A673 (cell line): ENCODE data around the gene MT1B. TPM values are rescaled to one million over a fixed set of nuclear protein-coding genes. Genes with fewer than 3 reads are reported as not detected.

ENCODE experiments used
- BruUV-seq: library from RNA; stranded (reverse); fragments of 400-500 nt; replicated peaks from 2 replicates; lab custom pipeline; 2021; lab: Mats Ljungman, UMichigan
- CTCF ChIA-PET: fragments of 300-600 bp; sonication (Branson Sonifier 250); formaldehyde crosslinking; loops from one replicate; lab custom pipeline; 2022; ENCODE audit warnings: antibody characterized with exemption; lab: Charles Lee
- POLR2A ChIA-PET: fragments of 300-600 bp; sonication (Branson Sonifier 250); formaldehyde crosslinking; loops from one replicate; lab custom pipeline; 2022; ENCODE audit warnings: antibody characterized with exemption; ENCODE audit not compliant: low non-redundant PET; lab: Charles Lee
- DNase-seq: peaks from one replicate; pipeline ENCODE4 v3.0.0-alpha.2; 2015; ENCODE audit warnings: low spot score
- H3K27ac ChIP-seq: fragments of 200-600 bp; sonication (generic); 2 replicates; pipeline ENCODE4 v1.5.1; 2016; ENCODE audit warnings: mixed run types, low read depth, mild to moderate bottlenecking, mixed read lengths, antibody characterized with exemption, low read length; ENCODE audit not compliant: poor library complexity, severe bottlenecking
- H3K27me3 ChIP-seq: fragments of 200-600 bp; sonication (generic); replicated peaks from 2 replicates; pipeline ENCODE4 v1.6.1; 2017; ENCODE audit warnings: mixed run types, low read depth, mild to moderate bottlenecking, mixed read lengths, antibody characterized with exemption, low read length; ENCODE audit not compliant: insufficient read depth, poor library complexity
- H3K36me3 ChIP-seq: fragments of 200-600 bp; sonication (generic); 2 replicates; pipeline ENCODE4 v1.6.1; 2016; ENCODE audit warnings: mixed run types, mild to moderate bottlenecking, mixed read lengths, antibody characterized with exemption, low read length; ENCODE audit not compliant: insufficient read depth, poor library complexity, severe bottlenecking
- H3K4me1 ChIP-seq: fragments of 200-600 bp; sonication (generic); 2 replicates; pipeline ENCODE4 v1.6.1; 2017; ENCODE audit warnings: mixed run types, mild to moderate bottlenecking, mixed read lengths, antibody characterized with exemption, low read length; ENCODE audit not compliant: insufficient read depth, poor library complexity, severe bottlenecking
- H3K4me3 ChIP-seq: fragments of 200-600 bp; sonication (generic); 2 replicates; pipeline ENCODE4 v1.5.1; 2016; ENCODE audit warnings: low read depth, mixed run types, mild to moderate bottlenecking, mixed read lengths, low read length; ENCODE audit not compliant: poor library complexity, severe bottlenecking
- H3K9me3 ChIP-seq: fragments of 200-600 bp; sonication (generic); 2 replicates; pipeline ENCODE4 v1.6.1; 2016; ENCODE audit warnings: mixed run types, low read depth, mild to moderate bottlenecking, mixed read lengths, antibody characterized with exemption, low read length; ENCODE audit not compliant: poor library complexity, severe bottlenecking
- CTCF ChIP-seq: fragments of 300-800, 200-600 bp; sonication (generic); conservative IDR thresholded peaks from 2 replicates; pipeline ENCODE4 v1.5.1; 2017; ENCODE audit warnings: low read depth, mild to moderate bottlenecking, antibody characterized with exemption, low read length, moderate library complexity, mixed read lengths
- EZH2 ChIP-seq: fragments of 200-600 bp; sonication (generic); IDR thresholded peaks from 2 replicates; pipeline ENCODE4 v1.6.1; 2017; ENCODE audit warnings: borderline replicate concordance, low read depth, mild to moderate bottlenecking, mixed read lengths, antibody characterized with exemption, low read length; ENCODE audit not compliant: poor library complexity, severe bottlenecking
- intact Hi-C: fragments of 100-400 bp; cut with micrococcal nuclease; formaldehyde crosslinking; loops from one replicate; pipeline ENCODE4 v1.10.0; 2022; ENCODE audit not compliant: unreplicated experiment
- total RNA-seq: library from RNA; stranded (reverse); gene quantifications from 2 replicates; pipeline ENCODE4 v1.2.3, GENCODE V29; 2021

Gene MT1B
- total RNA-seq, 1 experiment from 2014 or later: not detected

GRCh38 chr16:56626685-56627084 is 25.0 kb upstream of the MT1B start:
- peaks cover 7% of the 10 kb centered on the region for H3K27me3 ChIP-seq
- H3K36me3 ChIP-seq: no peaks in the 10 kb centered on the region
- no peak overlapping the region for H3K4me3 ChIP-seq
- POLR2A ChIA-PET: no interaction called here
- intact Hi-C loops: no loop called here
- H3K4me1 ChIP-seq: peaks cover 6% of the 10 kb centered on the region
- H3K27ac ChIP-seq: no peak overlapping the region
- H3K9me3 ChIP-seq: no peaks in the 10 kb centered on the region
- TF ChIP-seq CTCF (no peak), EZH2 (no peak)
- CTCF ChIA-PET: no interaction called here
- DNase-seq: no peak
- BruUV-seq: no TSS peak

- H3K36me3 ChIP-seq: no peaks in the 10 kb centered on the region
- no peak for TF ChIP-seq CTCF
- TF ChIP-seq EZH2: no peak
- H3K4me3 ChIP-seq: no peak overlapping the region
- intact Hi-C loops: no loop called here
- BruUV-seq: no TSS peak
- POLR2A ChIA-PET: no interaction called here
- H3K4me1 ChIP-seq: peaks cover 6% of the 10 kb centered on the region
- H3K27ac ChIP-seq: no peak overlapping the region
- CTCF ChIA-PET: no interaction called here
- DNase-seq: no peak
- peaks cover 23% of the 10 kb centered on the region for H3K27me3 ChIP-seq
- no peaks in the 10 kb centered on the region for H3K9me3 ChIP-seq
These were observed 23.0 kb upstream of the MT1B start for GRCh38 chr16:56628486-56629350.

GRCh38 chr16:56629531-56629930 is 22.2 kb upstream of the MT1B start:
- CTCF ChIA-PET: no interaction called here
- H3K4me3 ChIP-seq: no peak overlapping the region
- H3K27me3 ChIP-seq: peaks cover 31% of the 10 kb centered on the region
- BruUV-seq: no TSS peak
- peaks cover 6% of the 10 kb centered on the region for H3K4me1 ChIP-seq
- no peaks in the 10 kb centered on the region for H3K9me3 ChIP-seq
- intact Hi-C loops: no loop called here
- TF ChIP-seq EZH2 (no peak), CTCF (no peak)
- H3K36me3 ChIP-seq: no peaks in the 10 kb centered on the region
- no peak for DNase-seq
- POLR2A ChIA-PET: no interaction called here
- H3K27ac ChIP-seq: no peak overlapping the region
